Islet of Langerhans (tissue), 1 donor: ENCODE data around the gene CCNL1.
"Not testable (repeated sequence)": the region's sequence is repeated elsewhere in the genome, so short reads cannot be mapped to it uniquely, and the experiment has no call there.

Experiments
- FAIRE-seq: peaks from one replicate; lab custom pipeline; 2011; peaks lifted over from hg19 to GRCh38; lab: Jason Lieb, UNC

CCNL1 gene

GRCh38 chr3:157170861-157171260 is 10.9 kb upstream of the CCNL1 start:
- FAIRE-seq, result no peak

GRCh38 chr3:157167371-157168042 is 7.6 kb upstream of the CCNL1 start:
- no peak for FAIRE-seq

- FAIRE-seq, result no peak
Measured at GRCh38 chr3:157166561-157166960, 6.6 kb upstream of the CCNL1 start.

GRCh38 chr3:157166115-157166514 is 6.2 kb upstream of the CCNL1 start:
- FAIRE-seq, result no peak

- FAIRE-seq, result no peak
Measured at GRCh38 chr3:157163217-157163953, 3.4 kb upstream of the CCNL1 start.

- FAIRE-seq, result not testable (repeated sequence)
Measured at GRCh38 chr3:157162620-157163019, 2.7 kb upstream of the CCNL1 start.

GRCh38 chr3:157160658-157161424 is 894 bp upstream of the CCNL1 start:
- no peak for FAIRE-seq

GRCh38 chr3:157159037-157159761 is 748 bp downstream of the CCNL1 start:
- FAIRE-seq, result no peak

GRCh38 chr3:157157836-157158235 is 2.1 kb downstream of the CCNL1 start:
- FAIRE-seq, result no peak

- FAIRE-seq, result no peak
Measured at GRCh38 chr3:157156837-157157635, 2.9 kb downstream of the CCNL1 start.

GRCh38 chr3:157155591-157155990 is 4.4 kb downstream of the CCNL1 start:
- no peak for FAIRE-seq

- FAIRE-seq, result no peak
Measured at GRCh38 chr3:157154563-157155330, 5.2 kb downstream of the CCNL1 start.

GRCh38 chr3:157152930-157153329 is 7.0 kb downstream of the CCNL1 start:
- FAIRE-seq, result no peak

- no peak for FAIRE-seq
Measured at GRCh38 chr3:157152438-157152837, 7.5 kb downstream of the CCNL1 start.

GRCh38 chr3:157151627-157152026 is 8.3 kb downstream of the CCNL1 start:
- no peak for FAIRE-seq

- no peak for FAIRE-seq
Measured at GRCh38 chr3:157151151-157151550, 8.8 kb downstream of the CCNL1 start.

- no peak for FAIRE-seq
Measured at GRCh38 chr3:157149136-157149696, 10.7 kb downstream of the CCNL1 start.

- no peak for FAIRE-seq
Measured at GRCh38 chr3:157148196-157148889, 11.6 kb downstream of the CCNL1 start.

- no peak for FAIRE-seq
Measured at GRCh38 chr3:157147099-157147803, 12.7 kb downstream of the CCNL1 start.
